PFSK-1 (cell line): ENCODE results near the gene KIAA1549.

ENCODE experiments used
- POLR2AphosphoS5 ChIP-seq: IDR thresholded peaks from 2 replicates; pipeline ENCODE4 v1.6.1; 2012; ENCODE audit warnings: low read depth, mild to moderate bottlenecking, control low read depth, low read length, moderate library complexity
- REST ChIP-seq, 2 experiments: IDR thresholded peaks; 2 replicates each; pipeline versions ENCODE4 v1.6.1 to v1.8.0; 2011 to 2012; ENCODE audit warnings: low read depth in 2 of 2, low read length in 2 of 2, control low read depth in 1 of 2, inconsistent platforms in 1 of 2, mild to moderate bottlenecking in 1 of 2, moderate library complexity in 1 of 2; ENCODE audit not compliant: insufficient read depth in 1 of 2
- TAF1 ChIP-seq: IDR thresholded peaks from 2 replicates; pipeline ENCODE4 v1.6.1; 2012; ENCODE audit warnings: low read length, control low read depth, borderline replicate concordance; ENCODE audit not compliant: insufficient read depth

GRCh38 chr7:138944592-138944991, 36.6 kb downstream of the KIAA1549 start:
- TF ChIP-seq TAF1 (no peak), POLR2AphosphoS5 (no peak), REST (IDR thresholded peaks at IDR 0.05; ENCODE audit: insufficient read depth in 1 of 2, low read depth in 2 of 2, low read length in 2 of 2) (no peak)
